ENCODE data around the gene IL26.
"Not testable (repeated sequence)": the region's sequence is repeated elsewhere in the genome, so short reads cannot be mapped to it uniquely, and the experiment has no call there.

Gene IL26

DNA sequence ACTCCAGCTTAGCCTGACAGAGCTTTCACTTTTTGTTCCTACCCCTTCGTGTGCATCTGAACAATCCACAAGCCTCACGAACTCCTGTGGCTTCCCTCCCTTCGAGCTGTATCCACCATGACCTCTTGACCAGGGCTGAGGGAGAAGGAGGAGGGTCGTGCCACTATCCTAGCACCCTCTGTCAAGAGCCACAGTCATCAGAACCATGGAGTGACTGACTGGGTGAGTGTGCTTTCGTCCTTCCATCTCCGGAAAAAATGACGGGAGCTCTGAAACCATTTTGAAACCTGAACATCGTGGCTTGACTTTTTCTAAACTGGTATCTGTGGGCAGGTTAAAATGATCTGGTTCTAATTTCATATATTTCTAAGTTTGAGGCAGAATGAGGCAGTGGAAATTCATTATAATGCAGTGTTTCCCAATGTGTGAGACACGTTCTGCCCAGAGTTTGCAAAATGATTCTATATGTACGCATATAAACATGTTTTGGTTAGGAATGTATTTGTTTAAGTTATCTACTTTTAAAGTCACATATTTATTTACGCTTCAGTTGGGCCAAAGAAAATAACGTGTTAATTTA lies 27.0 kb downstream of the IL26 start:
- no peak for DNase-seq (ENCODE audit: low read depth)

DNA sequence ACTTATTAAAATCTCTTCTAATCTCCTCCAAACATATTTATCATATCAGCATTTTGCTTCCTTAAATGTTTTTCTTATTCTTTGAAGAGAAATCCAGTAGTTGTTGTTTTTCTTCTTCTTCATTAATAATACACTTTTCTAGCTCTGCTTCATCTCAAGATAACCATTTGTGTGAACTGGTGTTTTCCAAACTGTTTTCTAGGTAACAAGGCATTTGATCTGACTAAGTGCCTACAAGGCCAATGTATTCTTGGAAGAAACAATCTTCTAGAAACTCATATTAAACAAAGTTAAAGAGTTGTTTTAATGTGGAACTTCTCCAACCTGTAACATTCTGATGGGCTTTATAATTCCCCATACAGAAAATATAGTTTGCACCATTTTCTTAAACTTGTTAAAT lies 35.3 kb downstream of the IL26 start:
- no peak for DNase-seq (ENCODE audit: low read depth)

GRCh38 chr12:68189821-68190242 lies 35.8 kb downstream of the IL26 start:
- peak; percentile 79 for DNase-seq (ENCODE audit: low read depth)

DNA sequence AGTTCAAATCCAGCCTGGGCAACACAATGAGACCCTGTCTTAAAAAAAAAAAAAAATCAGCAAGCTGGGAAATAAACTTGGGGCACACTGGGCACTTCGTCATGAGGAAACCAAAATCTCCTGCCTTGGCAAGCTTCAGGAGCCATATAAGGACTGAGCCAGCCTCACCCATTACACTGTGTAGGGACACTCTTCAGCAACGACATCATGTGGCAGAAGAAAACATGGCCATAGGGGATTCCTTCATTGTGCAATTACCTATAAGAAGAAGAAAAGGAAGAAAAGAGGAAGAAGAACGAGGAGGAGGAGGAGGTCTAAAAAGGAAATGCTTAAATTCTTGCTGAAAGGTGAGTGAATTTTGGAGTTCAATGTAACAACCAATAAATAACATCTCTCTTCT lies 40.0 kb downstream of the IL26 start:
- no peak for DNase-seq (ENCODE audit: low read depth)

DNA sequence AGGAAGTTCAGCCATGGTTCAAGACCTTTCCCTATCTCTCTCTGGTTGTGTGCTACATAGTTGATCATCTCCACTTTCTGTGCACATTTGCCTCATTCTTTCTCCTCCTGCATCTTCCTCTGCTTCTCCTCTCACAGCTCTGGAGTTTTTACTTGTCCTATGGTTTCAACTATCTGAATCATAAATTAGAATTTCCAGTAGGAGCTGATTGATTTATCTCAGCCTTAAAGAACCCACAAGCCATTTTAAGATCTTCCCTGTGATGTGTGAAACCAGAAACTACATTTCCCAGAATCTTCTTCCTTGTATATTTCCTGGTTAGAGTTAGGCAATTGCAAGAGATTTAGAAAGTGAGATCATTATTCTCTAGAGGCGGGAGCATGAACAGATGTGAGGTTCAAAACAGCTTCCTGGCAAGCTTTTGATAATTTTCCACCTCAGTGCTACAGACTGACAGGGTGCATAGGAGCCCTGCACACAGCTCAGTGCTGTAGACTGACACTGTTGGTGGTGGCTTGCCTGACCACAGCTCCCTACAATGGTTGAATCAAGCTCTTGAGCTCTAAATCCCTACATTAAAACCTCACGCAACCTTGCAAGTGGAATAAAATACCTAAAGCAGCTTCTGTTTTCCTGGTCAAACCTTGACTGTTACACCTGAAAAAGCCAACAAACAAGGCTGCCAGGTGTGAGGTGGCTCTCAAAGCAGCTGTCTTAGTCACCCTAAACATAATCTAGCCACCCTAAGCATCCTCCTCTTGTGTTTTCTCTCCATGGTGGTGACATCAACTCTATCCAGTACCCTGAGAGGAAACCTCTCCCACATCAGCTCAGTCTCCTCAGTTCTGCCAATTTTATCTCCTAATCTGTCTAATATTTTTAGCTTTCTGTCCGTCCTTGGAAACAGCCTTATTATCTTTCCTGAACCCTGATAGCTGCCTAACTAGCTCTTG lies 44.5 kb downstream of the IL26 start:
- no peak for DNase-seq (ENCODE audit: low read depth)

- no peak for DNase-seq (ENCODE audit: low read depth)
These were observed 46.7 kb downstream of the IL26 start for GRCh38 chr12:68178774-68179439.

GRCh38 chr12:68178184-68178583 lies 47.4 kb downstream of the IL26 start:
- DNase-seq (ENCODE audit: low read depth), result no peak

DNA sequence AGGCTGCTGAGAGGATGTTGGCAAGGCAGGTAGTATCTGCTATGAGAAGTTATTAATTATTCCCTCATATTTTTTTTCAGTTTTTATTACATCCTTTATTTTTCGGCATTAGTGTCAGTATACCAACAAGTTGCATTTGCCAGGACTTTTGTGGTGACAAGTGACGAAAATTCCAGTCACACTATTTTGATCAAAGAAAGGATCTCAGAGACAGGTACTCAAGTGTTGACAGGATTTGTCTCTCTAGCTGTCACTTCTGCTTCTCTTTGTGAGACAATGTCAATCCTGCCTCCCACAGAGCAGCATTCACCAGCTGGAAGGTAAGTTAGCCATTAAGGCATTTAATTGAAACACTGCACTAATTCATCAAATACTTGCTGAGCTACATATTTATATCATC lies 48.0 kb downstream of the IL26 start:
- DNase-seq (ENCODE audit: low read depth), result no peak

GRCh38 chr12:68176257-68176656 lies 49.4 kb downstream of the IL26 start:
- DNase-seq (ENCODE audit: low read depth), result no peak

DNA sequence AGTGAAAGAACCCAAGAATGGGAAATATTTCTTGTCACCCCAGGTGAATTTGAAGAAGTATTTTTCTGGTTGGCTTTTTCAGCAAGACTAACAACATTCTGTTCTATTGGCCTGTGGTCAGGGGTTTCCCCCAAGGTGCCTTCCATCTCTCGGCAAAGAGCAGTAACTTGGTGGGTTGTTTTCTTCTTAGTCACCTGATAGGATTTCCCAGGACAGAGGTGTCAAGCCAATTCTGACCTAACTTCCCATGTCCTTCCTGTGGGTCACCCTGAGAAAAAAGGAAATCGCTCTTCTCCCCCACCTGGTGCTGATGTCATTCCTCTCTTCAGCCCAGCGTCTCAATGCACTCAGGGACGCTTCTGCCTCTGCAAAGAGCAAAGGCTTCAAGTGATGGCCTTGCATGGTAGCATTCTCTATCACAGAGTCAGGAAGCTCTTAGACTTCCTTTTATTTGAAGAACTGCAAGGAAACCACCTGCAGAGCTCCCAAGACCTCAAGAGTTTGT lies 50.0 kb downstream of the IL26 start:
- DNase-seq (ENCODE audit: low read depth), result peak; percentile 3

GRCh38 chr12:68174761-68175160 lies 50.8 kb downstream of the IL26 start:
- DNase-seq (ENCODE audit: low read depth), result not testable (repeated sequence)

DNA sequence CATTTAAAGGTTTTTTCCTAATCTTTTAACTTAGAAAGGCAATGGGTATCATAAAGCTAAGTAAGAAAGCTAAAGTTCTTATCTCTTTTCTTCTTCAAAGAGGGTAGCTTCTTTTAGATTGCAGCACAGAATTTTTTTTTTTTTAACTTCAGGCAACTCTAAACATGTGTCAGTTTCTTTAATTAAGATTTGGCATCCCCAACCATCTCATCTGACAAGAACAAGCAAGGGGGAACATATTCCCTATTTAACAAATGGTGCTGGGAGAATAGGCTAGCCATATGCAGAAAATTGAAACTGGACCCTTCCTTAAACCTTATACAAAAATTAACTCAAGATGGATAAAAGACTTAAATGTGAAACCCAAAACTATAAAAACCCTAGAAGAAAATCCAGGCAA lies 51.8 kb downstream of the IL26 start:
- no peak for DNase-seq (ENCODE audit: low read depth)

DNA sequence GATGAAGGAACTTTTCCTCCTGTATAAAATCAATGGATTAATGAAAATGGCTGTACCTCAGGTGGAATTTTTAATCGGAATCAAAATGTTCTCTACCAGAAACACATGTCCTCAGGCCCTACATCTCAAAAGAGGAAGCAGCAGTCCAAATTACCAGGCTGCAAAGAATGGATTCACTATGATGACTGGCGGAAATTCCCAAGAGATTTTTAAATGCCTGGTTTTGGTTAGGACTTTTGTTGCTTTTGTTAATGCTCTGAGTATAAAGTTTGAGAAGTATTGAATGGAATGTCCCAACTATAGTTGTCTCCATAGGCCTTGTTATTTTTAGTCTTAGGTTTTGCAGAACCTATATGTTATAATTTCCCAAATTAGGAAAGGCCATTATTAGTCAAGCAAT lies 54.9 kb downstream of the IL26 start:
- no peak for DNase-seq (ENCODE audit: low read depth)

DNA sequence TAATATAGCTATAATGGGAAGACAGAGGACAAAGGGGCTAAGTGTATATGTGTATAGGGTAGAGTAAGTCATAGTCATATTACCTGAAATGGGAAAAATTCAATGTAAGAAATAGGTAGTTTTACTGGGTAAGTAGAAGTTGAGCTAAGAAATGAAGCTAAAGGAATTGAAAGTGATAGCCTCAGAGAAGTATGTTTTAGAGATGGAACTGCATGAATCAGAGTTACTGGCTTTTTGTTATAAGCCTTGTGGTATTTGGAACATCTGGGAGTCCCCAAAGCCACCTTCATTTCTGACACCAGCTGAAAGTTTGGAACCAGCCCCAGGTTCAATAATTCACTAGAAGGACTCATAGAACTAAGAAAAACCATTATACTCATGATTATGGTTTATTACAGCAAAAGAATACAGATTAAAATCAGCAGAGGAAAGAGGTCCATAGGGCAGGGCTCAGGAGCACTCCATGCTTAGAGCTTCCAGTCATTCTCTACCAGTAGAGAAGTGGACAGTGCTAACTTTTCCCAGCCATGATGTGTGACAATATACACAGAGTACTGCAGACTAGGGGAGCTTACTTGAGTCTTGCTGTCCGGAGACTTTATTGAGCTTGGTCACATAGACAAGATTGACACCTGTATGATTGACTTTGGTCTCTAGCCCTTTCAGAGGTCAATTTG lies 56.3 kb downstream of the IL26 start:
- no peak for DNase-seq (ENCODE audit: low read depth)

DNA sequence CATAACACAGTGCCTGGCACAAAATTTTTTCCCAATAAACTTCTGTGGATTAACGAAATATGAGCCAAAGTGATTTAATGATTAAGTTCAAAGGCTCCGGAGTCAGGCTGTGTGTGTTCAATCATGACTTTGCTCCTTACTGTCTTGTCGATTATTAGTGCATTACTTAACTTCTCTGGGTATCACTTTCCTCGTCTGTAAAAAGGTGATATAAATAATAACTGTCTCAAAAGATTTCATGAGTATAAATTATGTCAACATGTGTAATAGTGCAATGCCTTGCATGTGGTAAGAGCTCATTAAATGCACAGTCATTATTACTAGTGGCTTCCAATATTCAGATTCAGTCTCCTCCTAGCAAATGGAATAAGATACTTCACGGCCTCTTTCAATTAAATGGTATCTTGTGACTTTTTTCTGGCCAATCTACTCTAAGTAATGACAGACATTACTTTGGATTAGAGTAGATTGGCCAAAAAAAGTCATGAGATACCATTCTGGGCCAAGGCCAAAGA lies 59.2 kb downstream of the IL26 start:
- no peak for DNase-seq (ENCODE audit: low read depth)

- no peak for DNase-seq (ENCODE audit: low read depth)
These were observed 62.0 kb downstream of the IL26 start for GRCh38 chr12:68163560-68164081.

DNA sequence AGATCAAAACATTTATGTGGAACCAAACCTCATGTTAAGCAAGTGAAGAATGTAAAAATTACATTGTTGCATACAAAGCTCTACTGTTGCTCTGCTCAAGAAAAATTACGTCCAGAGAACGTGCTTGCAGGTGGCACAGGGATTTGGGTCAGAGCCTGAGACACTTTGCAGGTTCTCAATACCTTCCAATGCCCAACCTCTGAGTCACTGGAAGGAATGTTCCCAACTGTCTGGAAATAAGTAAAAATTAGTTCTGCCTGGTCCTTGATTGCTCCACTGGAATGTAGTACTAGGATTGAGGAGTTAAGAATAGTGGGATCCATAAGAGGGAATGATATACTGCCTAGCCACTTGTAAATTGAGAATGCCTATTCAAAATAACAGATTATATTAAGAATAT lies 63.2 kb downstream of the IL26 start:
- no peak for DNase-seq (ENCODE audit: low read depth)

DNA sequence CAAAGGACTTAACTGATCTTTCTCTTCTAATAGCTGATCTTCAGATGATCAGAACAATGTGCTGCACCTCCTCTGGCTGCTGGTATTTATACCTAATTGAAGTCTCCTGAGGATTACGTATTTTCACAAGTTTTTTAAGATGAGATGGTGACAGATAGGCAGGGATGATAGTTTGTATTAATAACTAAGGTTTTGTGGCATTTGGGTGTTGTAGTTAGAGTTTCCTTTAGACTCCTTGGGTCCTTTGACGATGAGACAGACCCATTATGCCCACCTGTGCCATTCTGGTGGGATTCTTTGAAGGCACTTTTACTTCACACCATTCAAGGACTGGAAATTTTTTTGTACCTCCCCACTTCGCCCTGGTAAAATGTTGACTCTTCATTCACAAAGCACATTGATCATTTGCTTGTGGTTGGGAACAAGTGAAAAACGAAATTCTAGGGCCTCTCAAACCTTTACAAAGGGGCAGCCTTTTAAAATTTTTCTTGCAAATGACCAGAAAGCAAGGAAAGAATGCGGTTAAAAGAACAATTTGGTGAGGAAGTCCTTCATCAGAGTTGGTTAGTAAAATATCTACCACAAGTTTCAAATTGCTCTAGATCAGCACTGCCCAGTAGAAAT lies 65.8 kb downstream of the IL26 start, which contains the start of gene IFNG:
Gene IFNG (minus strand): TSS at position 60 of the 624 bp plus-strand sequence. CDS start 125 bp downstream, outside the sequence.
- no peak for DNase-seq (ENCODE audit: low read depth)

DNA sequence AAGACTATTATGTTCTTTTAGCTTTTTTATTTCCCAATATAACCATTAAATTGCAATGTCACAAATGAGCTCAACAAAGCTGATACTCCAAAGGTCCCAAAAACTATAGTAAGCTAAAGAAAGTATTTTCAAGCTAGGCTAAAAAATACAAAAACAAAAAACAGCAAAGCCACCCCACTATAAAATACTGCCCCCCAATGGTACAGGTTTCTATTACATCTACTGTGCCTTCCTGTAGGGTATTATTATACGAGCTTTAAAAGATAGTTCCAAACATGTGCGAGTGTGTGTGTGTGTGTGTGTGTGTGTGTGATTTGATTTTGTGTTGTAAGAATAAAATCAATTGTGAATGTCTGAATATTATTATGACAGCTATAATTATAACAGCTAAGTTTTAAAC lies 67.2 kb downstream of the IL26 start:
- DNase-seq (ENCODE audit: low read depth), result peak; percentile 26

DNA sequence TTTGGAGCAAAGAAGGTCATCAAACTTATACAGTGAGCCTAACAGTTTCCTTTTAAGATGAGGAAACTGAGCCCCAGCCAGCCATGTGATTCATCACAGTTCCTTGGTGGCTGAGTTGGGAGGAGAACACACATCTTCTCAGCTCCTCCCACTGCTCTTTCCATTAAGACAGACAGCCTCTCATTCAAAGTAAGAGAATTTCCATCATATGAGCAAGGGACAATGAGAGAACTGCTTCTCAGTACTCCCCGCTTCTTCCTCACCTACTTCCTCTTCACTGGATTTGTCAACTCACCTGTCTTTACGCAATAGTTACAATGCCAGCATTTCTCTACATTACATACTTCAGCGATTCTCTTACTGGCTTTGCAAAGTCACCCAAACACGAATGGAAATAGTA lies 68.2 kb downstream of the IL26 start:
- DNase-seq (ENCODE audit: low read depth), result no peak

DNA sequence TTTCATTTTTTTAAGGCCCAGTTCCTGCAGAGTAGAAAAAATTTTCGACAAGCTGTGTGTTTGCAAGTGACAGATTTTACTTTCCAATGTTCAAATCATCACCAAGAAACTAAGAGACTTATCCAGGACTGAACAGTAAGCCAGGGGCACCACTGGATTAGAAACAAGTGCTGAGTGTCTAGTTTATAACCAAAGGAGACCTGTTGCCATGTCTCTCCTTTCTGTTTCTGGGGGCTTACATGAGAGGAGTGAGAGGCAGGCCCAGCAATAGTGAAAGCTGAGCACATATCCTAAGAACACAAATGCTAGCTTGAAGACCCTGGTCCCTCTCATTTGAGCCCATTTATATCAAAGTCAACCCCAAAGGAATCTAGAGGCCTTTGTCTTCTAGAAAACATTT lies 69.0 kb downstream of the IL26 start:
- no peak for DNase-seq (ENCODE audit: low read depth)

Data from ELR (cell line).